Measurements from ENCODE around the gene MRPL12. TPM values are rescaled to one million over a fixed set of nuclear protein-coding genes. Genes with fewer than 3 reads are reported as not detected.

The MRPL12 gene
- total and polyA plus RNA-seq, 9 of the 15 experiments (the other 6 are each of a cell fraction or from before 2014, with no cell fraction given): 0.94 to 338 (median 100) TPM

DNA sequence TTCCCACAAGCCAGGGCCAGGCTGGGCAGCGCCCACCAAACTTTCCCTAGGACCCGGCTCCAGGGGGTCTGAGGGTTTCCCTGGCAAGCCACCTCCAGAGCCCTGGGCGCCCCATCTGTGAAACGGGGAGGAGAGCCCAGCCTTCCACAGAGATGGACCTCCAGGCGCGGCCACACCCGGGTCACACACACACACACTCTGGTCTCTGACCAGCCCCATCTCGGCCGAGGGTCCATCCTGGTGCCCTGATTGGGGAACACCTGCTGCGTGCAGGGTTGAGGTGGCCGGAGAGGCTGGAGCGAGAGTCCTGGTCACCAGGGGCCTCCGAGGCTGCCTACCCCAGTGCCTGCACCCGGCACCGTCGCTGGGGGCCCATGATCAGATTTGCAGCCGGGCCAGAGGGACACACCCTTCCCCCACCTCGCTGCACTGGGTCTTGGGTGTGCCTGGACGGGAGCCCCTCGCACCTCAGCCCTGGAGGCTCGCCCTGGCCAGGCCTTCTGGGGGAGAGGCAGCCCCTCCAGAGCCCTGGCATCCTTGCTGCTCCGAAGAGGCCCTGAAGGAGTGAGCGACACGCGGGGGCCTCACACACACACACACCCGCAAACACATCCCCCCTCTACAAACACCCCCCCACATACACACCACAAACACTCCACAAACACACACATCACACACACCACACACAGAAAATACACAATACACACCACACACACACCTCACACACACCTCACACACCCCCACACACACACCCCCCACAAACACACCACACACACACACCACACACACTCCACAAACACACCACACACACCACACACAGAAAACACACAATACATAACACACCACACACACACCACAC lies 38.7 kb downstream of the MRPL12 start:
- ChIA-PET POLR2A (interaction anchor here (1.4 kb wide), 1 partner anchor 12 kb away, joined by 7 read pairs; no protein-coding TSS in a partner anchor), CTCF (ENCODE audit: low intra/inter-chr PET ratio) (no interaction called here)
- Histone ChIP-seq H3K9ac (ENCODE audit: insufficient read depth in 1 of 2, low read depth in 2 of 2, low read length in 2 of 2) (peak overlapping the region in 1 of 2 experiments; percentile 73; a peak in 2 of 4 replicates), H3K79me2 (ENCODE audit: control insufficient read depth, insufficient read depth, low read length) (no peaks in the 10 kb centered on the region), H3K4me3 (no peak overlapping the region), H3K4me1 (replicated peaks in 1 of 2; ENCODE audit: control insufficient read depth in 2 of 2, insufficient read depth in 2 of 2, low read length in 2 of 2) (peaks cover 15 to 34% of the 10 kb centered on the region in 2 experiments), H2AFZ (ENCODE audit: low read depth, low read length) (no peak overlapping the region; the same call in 1 of the 2 replicates), H3K4me2 (ENCODE audit: insufficient read depth, low read length) (peak overlapping the region; percentile 34; the same call in 1 of the 2 replicates), H3K27ac (ENCODE audit: extremely low read depth, low read depth, low read length) (no peak overlapping the region), H3K9me1 (ENCODE audit: control insufficient read depth, insufficient read depth, low read length) (no peaks in the 10 kb centered on the region), H4K20me1 (replicated peaks; ENCODE audit: control insufficient read depth, insufficient read depth, low read length) (no peaks in the 10 kb centered on the region), H3K27me3 (ENCODE audit: control insufficient read depth in 2 of 2, insufficient read depth in 2 of 2, low read length in 2 of 2) (no peaks in the 10 kb centered on the region), H3K9me3 (replicated peaks; ENCODE audit: control insufficient read depth, insufficient read depth, low read depth, low read length) (no peaks in the 10 kb centered on the region), H3K36me3 (ENCODE audit: control insufficient read depth, insufficient read depth, low read length) (no peaks in the 10 kb centered on the region)
- peak in 3 of 4 experiments; percentile 59 to 77 (median 69) for DNase-seq (ENCODE audit: extremely low read depth in 1 of 4, low spot score in 3 of 4)
- intact Hi-C loops (cut with micrococcal nuclease): no loop called here
- no peak for FAIRE-seq
- no TSS peak for BruUV-seq (replicated peaks)
- WGBS (ENCODE audit: insufficient coverage, low coverage, missing lambda C conversion rate): 17% methylated on average over 19 of the region's 26 CpGs
- ATAC-seq: peak; percentile 71
- in situ Hi-C loops (cut with MboI): no loop called here
- TF ChIP-seq SOX6 (IDR thresholded peaks at IDR 0.05) (no peak), ZFP91 (CRISPR knock-in tag; IDR thresholded peaks at IDR 0.05) (no peak), ZNF253 (CRISPR knock-in tag; conservative IDR thresholded peaks at IDR 0.05) (no peak), CTBP1 (IDR thresholded peaks at IDR 0.05; ENCODE audit: borderline replicate concordance) (0 out of 2 replicates have a peak, but pooled peaks have one; percentile 9), ADNP (tag; IDR thresholded peaks at IDR 0.05) (peak; percentile 44; the same call in 1 of the 2 replicates), NR1H2 (CRISPR knock-in tag; IDR thresholded peaks at IDR 0.05) (no peak), STAT5A (IDR thresholded peaks at IDR 0.05; ENCODE audit: borderline replicate concordance, low read length) (no peak), TEAD1 (CRISPR knock-in tag; IDR thresholded peaks at IDR 0.05) (no peak), ZNF280A (IDR thresholded peaks at IDR 0.05; ENCODE audit: low read depth, partially characterized antibody) (no peak), HOXB6 (CRISPR knock-in tag; IDR thresholded peaks at IDR 0.05; ENCODE audit: borderline replicate concordance) (no peak)
- TF ChIP-seq, protein P1, sequence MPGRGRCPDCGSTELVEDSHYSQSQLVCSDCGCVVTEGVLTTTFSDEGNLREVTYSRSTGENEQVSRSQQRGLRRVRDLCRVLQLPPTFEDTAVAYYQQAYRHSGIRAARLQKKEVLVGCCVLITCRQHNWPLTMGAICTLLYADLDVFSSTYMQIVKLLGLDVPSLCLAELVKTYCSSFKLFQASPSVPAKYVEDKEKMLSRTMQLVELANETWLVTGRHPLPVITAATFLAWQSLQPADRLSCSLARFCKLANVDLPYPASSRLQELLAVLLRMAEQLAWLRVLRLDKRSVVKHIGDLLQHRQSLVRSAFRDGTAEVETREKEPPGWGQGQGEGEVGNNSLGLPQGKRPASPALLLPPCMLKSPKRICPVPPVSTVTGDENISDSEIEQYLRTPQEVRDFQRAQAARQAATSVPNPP (IDR thresholded peaks at IDR 0.05; ENCODE audit: borderline replicate concordance, insufficient read depth, insufficient read length): no peak
- TF ChIP-seq, protein P2, sequence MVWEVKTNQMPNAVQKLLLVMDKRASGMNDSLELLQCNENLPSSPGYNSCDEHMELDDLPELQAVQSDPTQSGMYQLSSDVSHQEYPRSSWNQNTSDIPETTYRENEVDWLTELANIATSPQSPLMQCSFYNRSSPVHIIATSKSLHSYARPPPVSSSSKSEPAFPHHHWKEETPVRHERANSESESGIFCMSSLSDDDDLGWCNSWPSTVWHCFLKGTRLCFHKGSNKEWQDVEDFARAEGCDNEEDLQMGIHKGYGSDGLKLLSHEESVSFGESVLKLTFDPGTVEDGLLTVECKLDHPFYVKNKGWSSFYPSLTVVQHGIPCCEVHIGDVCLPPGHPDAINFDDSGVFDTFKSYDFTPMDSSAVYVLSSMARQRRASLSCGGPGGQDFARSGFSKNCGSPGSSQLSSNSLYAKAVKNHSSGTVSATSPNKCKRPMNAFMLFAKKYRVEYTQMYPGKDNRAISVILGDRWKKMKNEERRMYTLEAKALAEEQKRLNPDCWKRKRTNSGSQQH (CRISPR knock-in tag; IDR thresholded peaks at IDR 0.05): peak; percentile 68; the same call in 1 of the 2 replicates
- TF ChIP-seq, protein P3, sequence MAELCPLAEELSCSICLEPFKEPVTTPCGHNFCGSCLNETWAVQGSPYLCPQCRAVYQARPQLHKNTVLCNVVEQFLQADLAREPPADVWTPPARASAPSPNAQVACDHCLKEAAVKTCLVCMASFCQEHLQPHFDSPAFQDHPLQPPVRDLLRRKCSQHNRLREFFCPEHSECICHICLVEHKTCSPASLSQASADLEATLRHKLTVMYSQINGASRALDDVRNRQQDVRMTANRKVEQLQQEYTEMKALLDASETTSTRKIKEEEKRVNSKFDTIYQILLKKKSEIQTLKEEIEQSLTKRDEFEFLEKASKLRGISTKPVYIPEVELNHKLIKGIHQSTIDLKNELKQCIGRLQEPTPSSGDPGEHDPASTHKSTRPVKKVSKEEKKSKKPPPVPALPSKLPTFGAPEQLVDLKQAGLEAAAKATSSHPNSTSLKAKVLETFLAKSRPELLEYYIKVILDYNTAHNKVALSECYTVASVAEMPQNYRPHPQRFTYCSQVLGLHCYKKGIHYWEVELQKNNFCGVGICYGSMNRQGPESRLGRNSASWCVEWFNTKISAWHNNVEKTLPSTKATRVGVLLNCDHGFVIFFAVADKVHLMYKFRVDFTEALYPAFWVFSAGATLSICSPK (IDR thresholded peaks at IDR 0.05; ENCODE audit: borderline replicate concordance): peak; percentile 72; the same call in 1 of the 2 replicates
